ENCODE data around the gene EPHA4.

EPHA4 gene

DNA sequence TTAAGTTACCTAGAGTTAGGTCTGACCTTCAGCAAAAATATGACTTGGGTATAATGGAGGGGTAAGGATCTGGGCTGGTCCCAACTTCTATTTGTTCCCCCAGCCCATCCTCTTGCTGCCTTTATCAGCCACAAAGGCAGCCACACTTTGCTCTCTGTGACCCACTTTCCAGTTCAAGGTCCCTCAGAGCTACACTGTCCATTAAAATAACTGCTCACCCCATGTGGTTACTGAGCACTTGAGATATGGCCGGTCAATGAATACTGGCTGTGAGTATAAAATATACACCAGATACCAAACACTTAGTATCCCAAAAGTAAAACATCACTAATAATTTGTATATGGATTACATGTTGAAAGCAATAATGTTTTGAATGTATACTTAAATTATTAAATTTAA, 67.2 kb downstream of the EPHA4 start:
- no peak for DNase-seq (ENCODE audit: low read depth in 3 of 3)

DNA sequence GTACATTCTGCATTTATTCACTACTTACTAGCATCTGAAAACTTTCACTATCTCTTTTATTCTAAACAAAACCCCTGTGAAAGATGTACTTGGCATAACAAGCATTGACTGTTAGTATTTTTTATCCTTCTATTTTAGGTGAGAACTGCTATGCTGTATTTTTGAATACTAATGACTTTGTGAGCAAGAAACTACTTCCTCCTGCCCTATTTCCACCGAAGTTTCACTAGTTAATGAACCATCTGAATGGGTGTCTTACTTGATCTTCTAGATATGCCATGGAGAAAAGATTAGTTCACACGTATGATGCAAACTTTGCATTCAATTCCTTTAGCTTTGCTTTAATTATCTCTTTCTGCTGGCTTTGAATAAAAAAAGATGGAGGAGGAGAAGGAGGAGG, 68.1 kb downstream of the EPHA4 start:
- DNase-seq (ENCODE audit: low read depth in 3 of 3) = no peak

DNA sequence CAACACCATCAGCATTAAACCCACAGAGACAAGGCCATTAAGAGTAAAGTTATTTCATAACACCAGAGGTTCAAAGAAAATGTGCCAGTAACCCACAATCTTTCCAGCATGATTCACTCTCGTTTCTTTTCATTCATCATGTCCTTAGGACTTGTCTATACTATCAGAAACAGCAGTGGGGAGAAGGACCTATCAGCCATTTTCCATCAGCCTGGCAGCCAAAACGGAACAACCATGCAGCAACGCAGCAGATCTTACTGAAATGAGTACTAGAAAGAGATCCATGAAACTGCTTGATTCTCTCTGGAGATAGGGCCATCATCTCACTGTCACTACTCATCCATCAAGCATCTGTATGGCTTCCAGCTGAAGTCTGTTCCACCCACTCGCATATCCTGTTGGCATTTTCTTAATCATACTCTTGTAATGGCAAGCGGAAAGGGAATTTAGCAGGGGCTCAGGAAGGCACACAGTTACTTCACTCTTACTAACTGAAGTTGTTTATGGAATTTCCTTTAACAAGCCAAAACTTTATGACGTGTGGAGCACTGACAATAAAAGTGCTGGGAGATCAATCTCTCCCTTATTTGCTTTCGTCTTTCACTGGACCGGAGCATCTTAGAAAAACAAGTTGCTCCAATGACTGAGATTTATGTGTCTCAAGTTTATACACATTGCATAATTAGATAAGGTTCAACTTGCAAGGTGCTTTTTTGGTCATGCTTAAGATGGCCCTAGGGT, 69.7 kb downstream of the EPHA4 start:
- peak in 1 of 3 experiments; percentile 25 for DNase-seq (ENCODE audit: low read depth in 3 of 3)

DNA sequence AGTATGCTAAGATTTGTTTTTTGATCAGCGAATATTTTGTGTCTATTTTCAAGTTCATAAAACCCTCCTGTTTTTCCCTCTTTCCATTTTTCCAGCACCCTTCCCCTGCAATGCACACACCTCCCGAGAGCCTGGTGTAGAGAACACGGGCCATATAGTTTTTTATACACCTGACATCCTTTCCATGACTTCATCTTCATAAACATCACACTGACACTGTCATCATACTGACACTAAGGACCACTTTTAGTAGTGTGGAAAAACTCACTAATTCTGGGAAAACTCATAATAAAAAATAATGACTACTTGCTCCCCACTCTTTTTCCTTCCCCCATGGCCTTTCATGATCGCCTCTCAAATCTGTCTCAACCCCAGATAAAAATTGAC, 70.2 kb downstream of the EPHA4 start:
- no peak for DNase-seq (ENCODE audit: low read depth in 3 of 3)

- DNase-seq (ENCODE audit: low read depth in 3 of 3) = no peak
Observed at GRCh38 chr2:221501210-221501882, 70.8 kb downstream of the EPHA4 start.

GRCh38 chr2:221500501-221501209, 71.4 kb downstream of the EPHA4 start:
- DNase-seq (ENCODE audit: low read depth in 3 of 3) = no peak

DNA sequence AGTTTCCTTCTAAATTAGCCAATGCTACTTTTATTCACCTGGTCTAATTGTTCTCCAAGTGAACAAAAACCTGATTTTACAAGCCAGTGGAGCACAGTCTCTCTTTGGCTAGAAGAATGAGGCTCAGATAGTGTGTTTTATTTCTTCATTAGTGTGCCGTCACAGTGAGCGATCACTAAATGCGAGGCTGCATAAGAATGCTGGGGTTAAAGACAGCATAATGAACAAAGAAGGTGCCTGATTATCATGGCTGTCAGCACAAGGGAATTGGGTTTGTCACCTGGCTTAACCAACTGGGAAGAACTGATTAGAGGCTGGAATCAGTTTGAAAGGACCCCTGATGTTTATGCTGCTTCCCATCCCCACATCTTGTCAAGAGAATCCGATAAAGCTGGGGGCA, 76.4 kb downstream of the EPHA4 start:
- no peak for DNase-seq (ENCODE audit: low read depth in 3 of 3)

DNA sequence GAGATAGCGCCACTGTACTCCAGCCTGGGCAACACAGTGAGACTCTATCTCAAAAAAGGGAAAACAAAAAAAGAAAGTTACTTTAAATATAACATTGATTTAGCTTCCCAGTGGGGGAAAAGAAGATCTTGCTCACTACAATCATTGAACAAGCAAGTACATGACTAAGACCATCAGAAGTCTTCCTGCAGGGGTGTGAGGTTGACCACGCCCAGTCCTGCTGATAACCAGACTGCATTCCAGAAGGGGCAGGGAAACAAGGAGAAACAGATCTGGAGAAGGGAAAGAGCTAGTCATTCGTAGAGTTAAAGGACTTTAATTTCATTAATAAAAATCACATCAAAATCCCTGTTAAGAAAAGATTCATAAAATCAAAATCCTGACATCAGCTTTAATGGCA, 77.5 kb downstream of the EPHA4 start:
- DNase-seq (ENCODE audit: low read depth in 3 of 3) = no peak

- DNase-seq (ENCODE audit: low read depth in 3 of 3) = no peak
Observed at GRCh38 chr2:221493391-221493790, 78.7 kb downstream of the EPHA4 start.

- no peak for DNase-seq (ENCODE audit: low read depth in 3 of 3)
Observed at GRCh38 chr2:221492636-221493035, 79.5 kb downstream of the EPHA4 start.

GRCh38 chr2:221490506-221491060, 81.5 kb downstream of the EPHA4 start:
- no peak for DNase-seq (ENCODE audit: low read depth in 3 of 3)

- DNase-seq (ENCODE audit: low read depth in 3 of 3) = no peak
Observed at GRCh38 chr2:221488136-221488807, 83.8 kb downstream of the EPHA4 start.

DNA sequence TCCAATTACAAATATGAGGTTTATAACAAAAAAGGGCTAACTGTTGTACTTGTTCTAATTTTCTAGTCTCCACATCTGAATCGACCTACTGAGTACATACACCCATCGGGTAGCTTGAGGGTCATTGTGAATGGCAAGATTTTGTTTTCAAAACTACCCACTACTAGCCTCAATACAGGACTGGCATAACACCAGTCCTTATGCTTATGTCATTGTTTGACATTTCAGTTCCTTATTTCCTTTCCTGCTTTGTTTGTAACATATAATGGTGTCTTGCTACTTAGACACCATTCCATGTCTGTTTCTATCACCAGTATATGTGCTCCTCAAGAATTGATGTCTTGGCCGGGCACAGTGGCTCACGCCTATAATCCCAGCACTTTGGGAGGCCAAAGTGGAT, 86.0 kb downstream of the EPHA4 start:
- no peak for DNase-seq (ENCODE audit: low read depth in 3 of 3)

DNA sequence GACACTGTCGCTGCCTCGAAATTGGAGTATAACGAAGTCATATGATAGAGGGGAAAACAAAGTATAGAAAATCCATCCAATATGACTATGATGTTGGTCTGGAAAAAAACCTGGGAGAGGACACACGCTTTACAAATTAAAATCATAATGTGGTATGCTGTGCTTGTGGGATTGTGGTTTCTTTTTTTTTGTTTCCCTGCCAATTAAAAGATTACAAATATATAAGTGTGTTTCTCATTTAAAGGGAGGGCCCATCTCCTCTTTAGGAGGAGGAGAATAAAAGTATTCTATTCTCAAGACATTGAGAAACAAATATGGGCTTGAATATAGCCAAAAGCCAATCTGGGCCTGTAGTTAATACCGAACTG, 86.6 kb downstream of the EPHA4 start:
- no peak for DNase-seq (ENCODE audit: low read depth in 3 of 3)

DNA sequence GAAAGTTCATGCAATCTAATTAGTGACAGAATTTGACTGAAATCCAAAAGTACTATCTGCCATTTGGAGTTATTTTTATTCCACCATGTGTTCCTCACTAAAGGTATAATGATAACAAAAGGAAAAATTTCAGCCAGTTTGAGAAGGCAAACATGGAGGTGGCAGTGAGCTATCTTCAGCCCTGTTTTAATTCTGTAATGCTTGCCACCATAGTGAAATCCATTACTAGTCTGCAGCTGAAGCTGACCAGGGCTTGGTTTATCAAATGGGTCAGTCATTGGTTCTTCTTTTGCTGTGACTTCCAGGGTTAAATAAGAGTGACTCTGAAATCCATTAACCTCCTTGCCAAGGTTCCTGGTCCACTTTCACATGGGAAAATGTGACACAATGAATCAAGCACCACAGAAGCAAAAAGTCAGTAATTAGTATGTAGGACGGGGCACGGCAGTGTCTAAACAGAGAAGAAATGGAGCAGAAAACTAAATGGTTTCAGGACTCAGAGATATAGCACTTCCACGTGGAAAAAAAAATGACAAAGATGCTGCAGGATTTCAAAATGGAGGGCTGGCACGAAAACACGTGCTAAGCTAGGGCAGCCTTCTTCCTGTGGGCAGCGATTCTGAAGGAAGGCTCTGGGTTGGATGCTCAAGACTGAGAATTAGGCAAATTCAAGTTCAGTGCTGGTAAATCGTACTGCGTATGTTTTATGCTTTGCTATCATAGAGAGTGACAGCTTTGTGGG, 87.2 kb downstream of the EPHA4 start:
- no peak for DNase-seq (ENCODE audit: low read depth in 3 of 3)

DNA sequence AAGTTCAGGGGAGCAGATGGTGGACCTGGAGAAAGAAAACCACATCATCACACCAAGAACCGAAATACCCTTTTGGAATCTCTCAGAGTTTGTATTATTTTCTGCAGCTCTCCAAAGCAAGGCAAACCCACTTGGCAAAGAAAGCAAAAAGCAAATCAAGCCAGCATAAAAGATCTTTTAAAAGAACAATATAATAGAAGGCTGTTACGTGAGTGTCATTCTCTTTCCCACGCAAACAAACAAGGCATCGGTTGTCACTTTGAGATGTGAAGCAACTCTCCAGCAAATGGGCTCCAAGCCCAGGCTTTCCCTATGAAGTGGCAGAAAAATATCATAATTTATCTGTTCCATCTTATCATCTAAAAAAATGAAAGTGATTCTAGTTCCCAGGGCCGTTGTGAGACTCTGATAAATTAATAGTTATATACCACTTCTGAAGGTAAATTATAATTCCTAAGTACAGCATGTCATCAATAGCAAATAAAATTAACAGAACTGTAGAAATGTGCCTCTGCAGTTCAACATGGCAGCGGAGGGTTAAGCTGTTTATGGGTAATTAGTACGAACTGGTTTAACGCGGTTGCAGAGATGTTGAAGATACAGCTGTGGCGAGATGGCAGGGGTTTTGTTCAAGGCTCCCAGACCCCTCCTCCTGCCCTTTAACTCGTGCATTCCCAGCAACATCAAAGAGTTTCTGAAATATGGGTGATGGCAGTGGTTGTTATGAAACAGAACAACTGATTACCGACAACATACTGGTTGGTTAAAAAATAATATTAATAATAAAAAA, 89.2 kb downstream of the EPHA4 start:
- no peak for DNase-seq (ENCODE audit: low read depth in 3 of 3)

DNA sequence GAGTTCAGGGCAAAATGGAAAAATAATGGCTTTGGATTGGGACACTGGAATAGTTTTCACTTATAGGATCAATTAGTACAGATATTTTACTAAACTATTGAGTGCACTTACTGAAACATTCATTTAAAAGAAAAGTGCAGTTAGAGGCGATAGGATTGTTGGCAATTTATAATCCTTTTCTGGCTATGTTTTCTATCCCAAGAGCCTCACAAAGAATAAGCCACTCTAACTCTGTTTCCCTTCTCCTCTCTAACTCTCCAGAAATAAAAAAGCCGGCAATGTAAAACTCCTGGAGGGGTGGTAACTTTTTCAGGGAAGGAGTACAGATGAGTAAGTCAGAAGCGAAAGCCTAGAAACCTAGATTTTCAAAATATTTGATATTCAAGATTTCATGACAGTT, 91.3 kb downstream of the EPHA4 start:
- DNase-seq (ENCODE audit: low read depth in 3 of 3) = no peak

- no peak for DNase-seq (ENCODE audit: low read depth in 3 of 3)
Observed at GRCh38 chr2:221480163-221480562, 91.9 kb downstream of the EPHA4 start.

DNA sequence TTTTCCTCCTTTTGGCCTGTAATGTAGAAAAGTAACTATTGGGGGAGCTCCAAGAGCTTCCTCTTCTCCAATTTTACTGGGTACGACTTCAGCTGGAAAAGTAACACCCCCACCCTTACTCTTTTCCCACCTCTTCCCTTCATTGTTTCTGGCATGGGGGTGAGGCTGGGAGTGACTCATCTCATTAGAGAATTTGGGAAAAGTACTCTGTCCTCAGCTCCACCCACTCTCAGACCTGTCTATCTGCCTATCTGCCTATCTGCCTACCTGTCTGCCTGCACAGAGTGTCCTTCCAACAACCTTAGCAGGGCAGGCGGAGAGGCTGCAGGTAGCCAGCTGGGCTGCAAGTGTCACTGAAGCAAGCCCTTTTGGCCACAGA, 93.6 kb downstream of the EPHA4 start:
- no peak for DNase-seq (ENCODE audit: low read depth in 3 of 3)

- no peak for DNase-seq (ENCODE audit: low read depth in 3 of 3)
Observed at GRCh38 chr2:221477714-221478484, 94.2 kb downstream of the EPHA4 start.
